NCI-H2171 (cell line): ENCODE measurements around the gene ZNF841.
"Not testable (repeated sequence)": the region's sequence is repeated elsewhere in the genome, so short reads cannot be mapped to it uniquely, and the experiment has no call there.

Source experiments
- DNase-seq: peaks from one replicate; lab custom pipeline; 2025; lab: John Stamatoyannopoulos, UW

Gene ZNF841

DNA sequence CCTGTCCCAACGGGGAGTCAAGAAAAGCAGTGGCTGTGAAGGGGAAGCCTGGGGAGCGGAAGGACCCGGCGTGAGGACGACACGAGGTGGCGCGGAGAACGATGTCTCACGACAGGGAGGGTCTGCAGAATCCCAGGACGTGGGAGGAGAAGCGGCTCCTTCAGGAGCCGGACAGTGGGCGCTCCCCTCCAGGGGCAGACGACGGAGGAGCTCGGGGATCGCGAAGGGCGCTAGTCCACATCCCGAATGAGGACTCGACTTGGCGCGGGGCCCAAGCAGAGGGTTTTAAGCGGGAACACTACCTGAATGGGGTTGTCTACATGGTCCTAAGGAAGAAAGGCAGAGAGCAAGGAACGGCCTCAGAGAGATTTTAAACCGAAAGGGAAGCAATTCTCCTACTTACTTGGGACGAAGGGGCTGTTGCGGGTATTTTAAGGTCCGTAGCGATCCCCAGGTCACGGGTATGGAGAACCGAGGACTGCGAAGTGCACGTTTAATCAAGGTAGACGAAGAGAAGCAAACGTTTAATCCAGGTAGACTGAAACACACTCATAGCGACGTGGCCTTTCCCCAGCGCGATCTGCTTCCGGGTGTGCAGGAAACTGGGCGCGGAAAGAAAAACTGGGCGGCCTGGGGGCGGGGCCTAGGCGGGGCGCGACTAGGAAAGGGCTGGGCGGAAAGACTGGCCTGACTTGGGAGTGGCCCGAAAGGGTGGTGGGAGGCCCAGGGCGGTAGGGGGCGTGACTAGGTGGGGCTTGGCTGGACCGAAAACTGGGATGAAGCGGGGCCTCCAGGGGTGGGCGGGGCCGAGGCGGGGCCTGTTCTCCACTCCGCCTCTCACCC lies at the start of gene ZNF841:
Gene ZNF841 (minus strand): TSS at position 594 of the 843 bp plus-strand sequence. CDS start 10,964 bp downstream, outside the sequence.
- DNase-seq: peak; percentile 83

DNA sequence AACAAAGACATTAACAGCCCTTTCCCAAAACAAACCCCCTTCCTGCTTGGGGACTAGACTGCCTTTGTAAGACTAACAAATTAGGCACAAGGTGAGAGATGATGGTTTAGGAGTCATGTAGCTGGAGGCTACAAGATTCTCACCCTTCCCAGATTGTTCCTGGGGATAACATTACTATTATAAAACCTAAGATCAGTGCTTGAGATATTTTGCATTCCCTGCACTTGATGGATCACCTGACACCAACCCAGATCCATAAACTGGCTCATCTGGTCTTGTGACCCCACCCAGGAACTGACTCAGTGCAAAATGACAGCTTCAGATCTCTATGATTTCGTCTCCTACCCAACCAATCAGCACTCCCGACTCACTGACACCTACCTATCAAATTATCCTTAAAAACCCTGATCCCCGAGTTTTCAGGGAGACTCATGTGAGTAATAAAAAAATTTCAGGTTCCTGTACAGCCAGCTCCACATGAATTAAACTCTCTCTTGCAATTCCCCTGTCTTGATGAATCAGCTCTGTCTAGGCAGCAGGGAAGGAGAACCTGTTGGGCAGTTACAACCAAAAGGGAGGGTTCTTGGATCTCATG lies 46.5 kb upstream of the ZNF841 start:
- no peak for DNase-seq

DNA sequence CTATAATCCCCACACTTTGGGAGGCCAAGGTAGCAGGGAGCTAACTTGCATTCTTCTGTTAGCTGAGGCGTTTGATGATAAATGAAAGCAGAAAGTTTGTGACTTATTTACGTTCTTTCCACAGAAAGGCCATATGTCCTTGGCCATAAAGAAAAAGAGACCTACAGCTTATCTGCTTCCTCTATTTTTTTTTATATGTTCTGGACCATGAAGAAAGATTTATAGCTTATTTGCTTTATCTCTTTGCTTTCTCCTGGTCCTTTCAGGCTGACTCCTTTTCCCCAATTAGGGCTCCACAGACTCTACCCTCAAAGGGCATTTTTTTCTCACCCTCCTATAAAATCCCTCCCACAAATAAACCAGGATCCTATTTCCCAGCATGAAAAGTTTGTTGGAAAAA lies 45.6 kb upstream of the ZNF841 start:
- no peak for DNase-seq

DNA sequence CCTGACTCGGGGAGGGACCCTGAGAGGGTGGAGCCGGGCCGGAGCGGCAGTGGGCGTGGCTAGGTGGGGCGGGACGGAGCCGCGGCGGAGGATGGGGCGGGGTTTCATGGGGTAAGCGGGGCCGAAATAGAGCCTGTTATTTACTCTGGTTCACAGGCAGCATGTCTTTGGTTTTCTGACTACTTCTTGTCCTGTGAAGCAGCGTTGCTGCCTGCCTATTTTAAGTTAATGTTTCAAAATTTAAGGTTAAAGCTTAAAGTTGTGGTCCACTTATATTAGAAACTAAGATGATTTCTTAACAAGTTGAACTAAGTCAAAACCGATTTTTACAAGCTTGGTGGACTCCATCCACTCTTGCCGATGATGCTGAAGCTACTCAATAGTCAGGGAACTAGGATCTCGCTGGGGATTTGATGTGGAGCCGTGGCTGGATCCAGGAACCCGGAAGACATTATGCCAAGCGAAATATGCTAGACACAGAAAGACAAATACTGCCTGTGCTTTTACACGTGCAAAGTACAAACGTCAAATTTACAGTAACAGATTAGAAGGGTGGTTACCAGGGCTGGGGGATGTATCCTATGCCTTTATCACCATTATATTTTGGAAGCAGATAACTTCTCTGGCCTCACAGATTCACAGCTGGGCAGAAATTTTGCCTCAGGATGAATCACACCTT lies 44.6 kb upstream of the ZNF841 start:
- no peak for DNase-seq

DNA sequence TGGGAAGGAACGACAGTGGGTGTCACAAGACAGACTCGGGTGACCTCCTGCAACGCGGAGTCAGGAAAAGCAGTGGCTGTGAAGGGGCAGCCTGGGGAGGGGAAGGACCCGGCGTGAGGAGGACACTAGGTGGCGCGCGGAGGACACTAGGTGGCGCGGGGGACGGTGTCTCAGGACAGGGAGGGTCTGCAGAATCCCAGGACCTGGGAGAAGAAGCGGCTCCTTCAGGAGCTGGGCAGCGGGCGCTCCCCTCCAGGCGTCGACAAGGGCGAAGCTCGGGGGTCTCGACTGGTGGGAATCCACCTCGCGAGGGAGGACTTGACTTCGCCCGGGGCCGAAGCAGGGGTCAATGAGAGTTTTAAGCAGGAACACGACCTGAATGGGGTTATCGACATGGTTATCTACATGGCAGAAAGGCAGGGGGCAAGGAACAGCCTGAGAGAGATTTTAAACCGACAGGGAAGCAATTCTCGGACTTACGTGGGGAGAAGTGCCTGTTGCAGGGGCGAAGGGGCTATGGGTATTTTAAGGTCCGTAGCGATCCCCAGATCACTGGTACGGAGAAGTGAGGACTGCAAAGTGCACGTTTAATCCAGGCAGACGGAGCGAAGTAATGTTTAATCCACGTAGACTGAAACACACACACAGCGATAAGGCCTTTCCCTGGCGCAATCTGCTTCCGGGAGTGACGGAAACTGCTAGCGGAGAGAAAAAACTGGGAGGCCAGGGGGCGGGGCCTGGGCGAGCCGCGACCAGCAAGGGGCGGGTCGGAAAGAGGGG lies 43.9 kb upstream of the ZNF841 start, which contains the start of gene ZNF616:
Gene ZNF616 (minus strand): TSS at position 687 of the 780 bp plus-strand sequence. CDS start 9,426 bp downstream, outside the sequence.
- peak; percentile 91 for DNase-seq

DNA sequence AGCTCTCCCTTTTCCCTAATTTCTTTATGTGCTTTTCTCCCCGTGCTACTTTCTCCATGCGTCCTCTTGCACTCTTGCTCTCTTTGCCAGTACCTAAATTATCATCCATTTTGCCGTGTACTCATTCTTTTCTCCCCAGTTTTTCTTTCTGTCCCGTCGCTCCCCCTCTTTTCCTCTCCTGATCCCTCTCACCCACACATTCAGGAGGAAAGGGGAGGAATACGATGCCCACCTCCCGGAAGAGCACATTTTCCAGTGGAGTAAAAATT lies 43.4 kb upstream of the ZNF841 start:
- no peak for DNase-seq

DNA sequence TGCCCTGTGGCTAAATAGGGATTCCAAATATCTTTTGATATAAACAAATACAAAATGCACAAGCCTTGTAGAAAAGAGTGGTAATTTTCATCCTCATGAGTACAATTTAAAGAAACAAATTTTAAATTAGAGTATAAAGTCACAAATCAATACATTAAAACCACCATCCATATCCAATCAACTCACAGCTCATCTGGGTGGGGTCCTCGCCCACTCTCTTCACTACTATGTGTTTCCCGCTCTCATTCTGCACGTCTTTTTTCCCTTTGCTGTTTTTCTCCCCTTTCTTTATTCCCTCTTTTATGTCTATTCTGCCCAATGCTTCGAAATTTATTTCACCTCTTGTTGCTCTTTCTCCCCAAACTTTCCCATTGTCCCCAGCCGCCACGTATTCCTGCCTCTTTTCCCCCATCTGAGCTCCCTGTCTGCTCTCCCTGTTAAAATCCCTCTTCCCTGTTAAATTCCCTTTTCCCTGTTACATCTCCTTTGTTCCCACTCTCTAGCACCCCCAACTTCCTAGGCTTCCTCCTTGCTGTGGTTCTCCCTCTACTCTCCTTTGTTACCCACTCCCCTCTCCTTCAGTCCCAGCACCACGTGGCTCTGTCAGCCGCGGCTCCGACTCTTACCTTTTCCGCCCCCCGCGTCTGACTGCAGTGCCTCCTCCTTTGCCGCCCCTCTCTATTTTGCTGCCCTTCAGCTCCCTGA lies 42.9 kb upstream of the ZNF841 start:
- DNase-seq: peak; percentile 27

DNA sequence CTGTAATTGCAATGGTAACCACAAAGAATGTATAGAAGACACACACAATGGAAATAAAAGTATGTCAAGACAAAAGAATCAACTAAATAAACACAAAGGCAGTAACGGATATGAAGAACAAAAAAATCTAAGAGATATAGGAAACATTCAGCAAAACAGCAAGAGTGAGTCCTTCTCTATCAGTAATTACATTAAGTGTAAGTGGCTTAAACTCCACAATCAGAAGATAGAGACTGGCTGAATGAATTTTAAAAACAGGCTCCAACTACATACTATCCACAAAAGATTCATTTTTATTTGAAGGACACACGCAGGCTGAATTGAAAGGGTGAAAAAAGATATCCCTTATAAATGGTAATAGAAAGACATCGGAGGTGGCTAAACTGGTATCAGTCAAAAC lies 24.7 kb upstream of the ZNF841 start:
- no peak for DNase-seq

DNA sequence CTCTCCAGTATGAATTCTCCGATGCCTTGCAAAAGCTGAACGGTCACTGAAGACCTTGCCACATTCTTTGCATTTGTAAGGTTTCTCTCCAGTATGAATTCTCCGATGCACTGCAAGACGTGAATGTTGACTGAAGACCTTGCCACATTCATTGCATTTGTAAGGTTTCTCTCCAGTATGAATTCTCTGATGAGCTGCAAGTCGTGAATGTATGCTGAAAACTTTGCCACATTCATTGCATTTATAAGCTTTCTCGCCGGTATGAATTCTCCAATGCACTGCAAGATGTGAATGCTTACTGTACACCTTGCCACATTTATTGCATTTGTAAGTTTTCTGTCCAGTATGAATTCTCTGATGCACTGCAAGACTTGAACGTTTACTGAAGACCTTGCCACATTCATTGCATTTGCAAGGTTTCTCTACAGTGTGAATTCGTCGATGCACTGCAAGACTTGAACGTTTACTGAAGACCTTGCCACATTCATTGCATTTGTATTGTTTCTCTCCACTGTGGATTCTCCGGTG lies 20.0 kb upstream of the ZNF841 start:
- no peak for DNase-seq

DNA sequence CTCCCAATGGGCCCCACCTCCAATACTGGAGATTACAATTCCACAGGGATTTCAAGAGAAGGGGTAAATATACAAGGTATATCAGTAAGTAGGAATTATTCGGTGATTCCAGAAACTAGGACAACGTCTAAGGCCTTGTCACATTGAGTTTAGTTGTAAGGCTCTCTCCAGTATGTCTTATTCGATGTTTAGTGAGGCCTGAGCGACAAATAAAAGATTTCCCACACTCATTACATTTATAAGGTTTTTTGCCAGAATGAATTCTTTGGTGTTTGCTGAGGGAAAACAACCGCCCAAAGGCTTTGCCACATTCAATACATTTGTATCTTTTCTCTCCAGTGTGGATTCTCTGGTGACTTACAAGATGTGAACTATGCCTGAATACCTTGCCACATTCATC lies 19.1 kb upstream of the ZNF841 start:
- DNase-seq: no peak

DNA sequence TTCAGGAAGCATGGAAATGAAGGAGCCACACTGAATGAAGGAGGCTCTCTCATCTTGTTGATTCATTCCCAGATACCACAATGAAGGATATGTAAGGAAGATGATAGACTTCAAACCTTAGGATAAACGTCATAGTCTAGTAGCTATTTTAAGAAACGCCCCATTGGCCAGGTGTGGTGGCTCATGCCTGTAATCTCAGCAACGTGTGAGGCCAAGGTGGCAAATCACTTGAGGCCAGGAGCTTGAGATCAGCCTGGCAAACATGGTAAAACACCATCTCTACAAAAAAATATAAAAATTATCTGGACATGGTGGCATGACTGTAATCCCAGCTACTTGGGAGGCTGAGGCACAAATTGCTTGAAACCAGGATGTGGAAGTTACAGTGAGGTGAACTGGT lies 17.1 kb upstream of the ZNF841 start:
- DNase-seq: no peak

DNA sequence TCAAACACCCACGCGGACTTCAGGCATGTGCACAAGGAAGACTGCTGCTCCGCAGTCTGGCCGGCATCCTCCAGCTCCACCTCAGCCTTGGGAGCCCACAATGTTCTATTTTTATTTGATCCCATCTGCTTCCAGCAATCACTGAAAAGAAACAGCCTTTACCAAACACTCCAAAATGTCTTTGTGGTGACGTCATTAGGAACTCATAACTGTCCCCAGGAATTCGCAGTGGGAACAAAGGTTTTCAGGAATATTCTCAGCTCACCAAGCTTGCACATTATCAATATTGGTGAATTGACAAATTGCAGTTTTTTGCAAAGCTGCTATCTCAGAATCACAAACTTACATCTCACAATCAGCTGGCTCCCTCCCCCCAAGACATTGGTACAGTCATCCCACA lies 15.2 kb upstream of the ZNF841 start:
- no peak for DNase-seq

DNA sequence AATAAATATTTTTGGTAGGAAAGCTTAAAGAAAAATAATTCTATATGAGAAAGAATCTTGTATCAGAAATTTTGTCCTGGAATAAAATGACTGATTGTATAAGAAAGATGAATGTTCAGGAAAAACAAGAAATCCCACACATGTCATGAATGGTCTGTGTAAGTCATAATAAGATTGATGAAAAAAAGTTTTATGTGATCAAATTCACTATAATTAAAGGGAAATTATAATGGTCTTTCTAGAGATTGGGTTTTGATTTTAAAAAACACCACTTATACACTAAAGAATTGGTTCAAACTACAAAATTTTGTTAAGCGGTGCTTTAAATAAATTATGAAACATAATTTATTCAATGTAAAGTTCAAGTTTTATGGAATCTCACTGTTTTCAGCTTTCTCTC lies 7.2 kb upstream of the ZNF841 start:
- no peak for DNase-seq

DNA sequence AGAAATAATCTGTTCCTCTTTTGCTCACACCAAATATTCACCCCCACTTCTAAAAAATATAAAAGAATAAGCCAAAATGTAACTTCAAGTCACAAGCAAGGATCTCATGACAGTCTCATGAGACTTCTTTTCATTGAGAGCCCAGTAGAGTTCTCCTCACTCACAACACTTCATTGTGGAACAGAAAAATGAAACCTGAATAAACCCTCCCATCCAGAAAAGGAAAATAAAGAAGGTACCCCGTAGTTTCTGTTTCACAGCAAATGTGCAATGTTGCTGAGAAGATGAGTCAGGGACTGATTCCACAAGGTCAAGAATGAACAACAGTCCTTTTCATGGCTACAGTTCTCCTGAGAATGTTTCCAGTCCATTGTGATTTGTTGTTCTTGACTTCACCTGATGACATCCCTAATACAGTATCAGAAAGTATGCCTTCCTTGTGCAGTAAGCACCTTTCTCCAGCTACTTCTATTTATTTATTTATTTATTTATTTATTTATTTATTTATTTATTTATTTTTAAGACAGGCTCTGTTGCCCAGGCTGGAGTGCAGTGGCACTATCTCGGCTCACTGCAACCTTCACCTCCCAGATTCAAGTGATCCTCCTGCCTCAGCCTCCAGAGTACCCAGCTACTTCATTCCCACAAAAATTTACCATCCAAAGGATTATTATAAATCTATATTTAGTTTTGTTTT lies 6.4 kb upstream of the ZNF841 start:
- DNase-seq: no peak

DNA sequence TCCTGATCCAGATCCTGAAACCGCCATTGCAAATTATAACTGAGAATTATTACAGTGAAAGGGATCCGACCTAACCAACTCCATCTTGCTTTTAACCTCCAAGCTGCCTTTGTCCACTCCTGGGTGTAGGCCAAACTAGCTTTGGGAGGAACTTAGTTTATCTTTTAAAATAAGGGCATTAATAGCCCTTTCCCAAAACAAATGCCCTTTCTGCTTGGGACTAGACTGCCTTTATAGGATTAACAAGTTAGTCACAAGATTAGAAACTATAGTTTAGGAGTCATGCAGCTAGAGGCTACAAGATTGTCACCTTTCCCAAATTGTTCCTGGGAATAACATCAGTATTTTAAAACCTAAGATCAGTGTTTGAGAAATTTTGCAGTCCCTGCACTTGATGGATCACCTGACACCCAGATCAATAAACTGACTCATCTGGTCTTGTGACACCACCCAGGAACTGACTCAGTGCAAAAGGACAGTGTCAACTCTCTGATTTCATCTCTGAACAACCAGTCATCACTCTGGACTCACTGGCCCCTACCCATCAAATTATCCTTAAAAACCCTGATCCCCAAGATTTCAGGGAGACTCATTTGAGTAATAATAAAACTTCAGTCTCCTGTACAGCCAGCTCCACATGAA lies 4.1 kb upstream of the ZNF841 start:
- no peak for DNase-seq

DNA sequence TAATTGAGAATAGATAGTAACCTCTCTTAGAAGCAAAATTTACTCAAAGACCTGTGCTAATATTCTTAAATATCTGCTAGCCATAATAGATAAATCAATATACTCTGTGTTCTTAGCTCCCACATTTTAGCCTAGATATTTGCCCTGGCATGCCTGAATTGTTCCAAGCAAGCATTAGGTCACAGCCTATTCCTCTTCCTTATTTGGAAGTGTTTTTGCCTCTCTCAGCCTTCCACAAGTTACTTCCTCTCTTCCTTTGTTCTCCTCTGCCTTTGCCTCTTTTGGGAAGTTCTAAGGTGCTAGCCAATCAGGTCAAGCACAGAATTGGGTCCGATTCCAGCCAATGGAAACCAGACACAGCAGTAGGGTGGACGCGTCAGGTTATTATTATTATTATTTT lies 851 bp upstream of the ZNF841 start:
- DNase-seq: not testable (repeated sequence)

DNA sequence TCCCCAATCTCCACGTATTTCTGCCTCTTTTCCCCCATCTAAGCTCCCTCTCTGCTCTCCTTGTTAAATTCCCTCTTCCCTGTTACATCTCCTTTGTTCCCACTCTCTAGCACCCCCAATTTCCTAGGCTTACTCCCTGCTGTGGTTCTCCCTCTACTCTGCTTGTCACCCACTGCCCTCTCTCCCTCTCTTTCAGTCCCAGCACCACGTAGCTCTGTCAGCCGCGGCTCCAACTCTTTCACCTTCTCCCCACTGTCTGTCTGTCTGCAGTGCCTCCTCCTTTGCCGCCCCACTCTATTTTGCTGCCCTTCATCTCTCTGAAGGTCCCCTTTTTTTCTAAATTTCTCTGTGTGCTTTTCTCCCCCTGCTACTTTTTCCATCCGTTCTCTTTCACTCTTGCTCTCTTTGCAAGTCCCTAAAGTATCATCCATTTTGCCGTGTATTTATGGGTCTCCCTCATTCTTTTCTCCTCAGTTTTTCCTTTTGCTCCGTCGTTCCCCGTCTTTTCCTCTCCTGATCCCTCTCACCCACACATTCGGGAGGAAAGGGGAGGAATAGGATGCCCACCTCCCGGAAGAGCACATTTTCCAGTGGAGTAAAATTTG lies 937 bp downstream of the ZNF841 start:
- no peak for DNase-seq

DNA sequence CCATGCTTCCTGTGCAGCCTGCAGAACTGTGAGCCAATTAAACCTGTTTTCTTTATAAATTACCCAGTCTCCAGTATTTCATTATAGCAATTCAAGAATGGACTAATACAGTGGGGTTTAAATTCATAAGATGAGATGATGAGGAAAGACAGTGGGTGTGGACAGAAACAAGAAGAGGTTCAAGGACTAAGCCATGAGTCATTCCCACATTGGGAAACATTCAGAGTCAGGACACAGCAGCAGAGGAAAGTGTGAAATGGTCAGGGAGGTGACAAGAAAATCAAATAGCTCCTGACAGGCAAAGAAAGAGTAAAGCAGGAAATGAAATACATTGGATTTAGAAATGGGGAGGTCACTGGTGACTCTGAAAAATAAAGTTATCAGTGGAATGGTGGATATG lies 9.1 kb downstream of the ZNF841 start:
- no peak for DNase-seq

DNA sequence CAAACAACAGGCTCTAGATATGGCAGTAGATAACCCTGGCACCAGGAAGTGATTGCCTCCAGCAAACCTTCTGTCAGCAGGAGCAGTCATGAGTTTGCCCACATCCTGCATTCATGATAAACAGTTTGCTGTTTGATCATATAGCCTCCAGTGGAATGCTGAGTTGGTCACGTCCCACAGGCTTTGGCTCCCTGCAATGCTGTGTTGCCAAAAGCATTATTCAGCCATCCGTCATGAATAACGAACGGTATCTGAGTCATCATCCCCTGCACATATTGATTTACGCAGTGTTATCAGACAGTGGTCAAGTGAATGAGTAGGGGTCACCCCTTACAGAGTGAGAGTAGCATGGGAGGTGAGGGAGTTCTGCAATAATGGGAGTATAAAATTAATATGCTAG lies 25.1 kb downstream of the ZNF841 start:
- no peak for DNase-seq

DNA sequence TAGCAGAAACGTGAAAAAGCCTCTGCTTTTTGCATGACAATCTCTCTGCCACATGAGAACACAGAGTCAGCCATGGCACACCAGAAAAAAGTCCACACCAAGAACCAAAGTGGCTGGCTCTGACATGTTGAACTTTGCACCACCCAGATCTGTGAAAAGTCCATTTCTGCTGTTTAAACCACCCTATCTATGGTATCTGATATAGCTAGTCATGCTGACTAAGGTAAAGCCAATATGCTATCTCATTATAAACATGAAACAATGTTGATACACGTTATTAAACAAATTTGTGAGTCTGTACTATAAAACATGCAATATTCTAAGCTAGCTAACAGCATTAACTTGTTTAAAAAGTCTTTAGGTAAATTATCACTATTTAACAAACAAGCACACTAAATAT lies 25.9 kb downstream of the ZNF841 start:
- no peak for DNase-seq
